CMK (cell line): ENCODE measurements around the gene PRPF31.

Experiments used
- DNase-seq: peaks from one replicate; pipeline ENCODE4 v3.0.0-alpha.2; 2010; ENCODE audit warnings: low read depth

Gene PRPF31

DNA sequence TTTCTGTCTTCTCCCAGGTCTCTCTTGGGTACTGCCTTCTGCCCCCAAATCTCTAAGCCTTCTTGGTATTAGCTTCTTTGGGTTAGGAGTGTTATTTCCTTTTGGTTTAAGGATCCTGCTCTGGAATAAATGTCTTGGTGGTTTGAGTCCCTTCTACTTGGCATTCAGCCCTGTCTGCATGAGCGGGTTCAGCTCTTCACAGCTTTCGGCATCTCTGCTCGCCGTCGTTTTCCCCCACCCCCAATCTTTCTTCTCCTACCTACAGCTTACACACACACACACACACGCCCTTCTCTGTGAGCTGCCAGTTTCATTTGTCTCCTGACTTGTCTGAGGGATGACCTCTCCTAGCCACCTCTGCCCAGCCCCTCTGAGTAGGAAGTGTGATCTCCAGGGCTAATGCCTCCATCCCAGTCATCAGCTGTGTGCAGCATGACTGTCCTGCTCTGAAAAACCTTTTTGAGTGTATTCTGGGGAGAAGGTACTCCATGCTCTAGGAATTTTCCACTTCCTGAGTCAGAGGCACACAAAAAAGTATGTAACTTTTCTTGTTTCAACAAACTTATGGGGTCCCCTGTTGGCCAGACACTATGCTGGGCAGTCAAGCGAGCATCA, 26.7 kb downstream of the PRPF31 start:
- no peak for DNase-seq

GRCh38 chr19:54145541-54146158, 30.1 kb downstream of the PRPF31 start:
- DNase-seq: no peak

DNA sequence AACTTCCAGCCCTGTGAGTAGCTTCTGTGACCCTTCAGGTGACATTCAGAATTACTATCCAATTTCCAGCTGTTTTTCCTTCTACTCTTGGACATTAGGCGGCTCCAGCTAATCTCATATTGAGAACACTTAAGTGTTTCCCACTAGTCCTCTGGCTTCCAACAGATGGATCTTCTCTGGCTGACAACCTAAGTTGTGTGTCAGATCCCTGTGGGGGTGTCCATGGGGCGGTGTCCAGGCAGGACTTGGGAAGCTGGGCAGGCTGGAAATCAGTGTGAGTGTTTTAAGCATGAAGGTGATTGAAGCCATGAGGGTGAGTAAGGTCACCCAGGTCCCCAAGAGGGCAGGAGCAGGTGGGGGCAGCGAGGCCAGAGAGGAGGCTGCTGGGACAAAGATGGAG, 32.1 kb downstream of the PRPF31 start:
- DNase-seq: no peak

GRCh38 chr19:54148158-54148557, 32.6 kb downstream of the PRPF31 start:
- no peak for DNase-seq

GRCh38 chr19:54149021-54149812, 33.7 kb downstream of the PRPF31 start:
- no peak for DNase-seq

DNA sequence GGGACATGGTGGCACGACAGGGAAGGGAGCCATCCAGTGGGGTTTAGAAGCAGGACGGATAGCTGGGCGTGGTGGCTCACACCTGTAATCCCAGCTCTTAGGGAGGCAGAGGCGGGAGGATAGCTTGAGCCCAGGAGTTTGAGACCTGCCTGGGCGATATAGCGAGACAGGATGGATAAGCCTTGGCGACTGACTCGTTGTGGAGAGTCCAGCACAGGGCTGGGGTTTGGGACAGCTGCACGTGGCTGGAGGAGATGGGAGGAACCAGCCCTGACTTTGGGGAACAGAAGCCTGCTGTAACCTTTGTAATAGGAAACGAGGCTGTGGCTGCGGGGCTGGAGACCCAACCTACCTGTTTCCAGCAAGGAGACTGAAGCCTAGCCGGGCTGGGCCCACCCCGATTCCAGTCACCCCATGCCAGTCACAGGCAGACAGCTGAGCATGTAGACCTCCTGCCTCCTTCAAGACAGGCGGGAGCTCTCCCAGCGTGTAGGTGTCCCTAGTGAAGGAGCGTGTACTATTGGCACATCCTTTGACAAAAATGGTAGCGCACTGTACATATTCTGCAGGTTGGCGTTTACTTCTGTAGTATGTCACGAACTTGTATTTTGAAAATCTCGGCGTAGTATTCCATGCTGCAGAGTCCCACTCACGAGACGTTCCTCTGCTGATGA, 35.9 kb downstream of the PRPF31 start:
- no peak for DNase-seq

DNA sequence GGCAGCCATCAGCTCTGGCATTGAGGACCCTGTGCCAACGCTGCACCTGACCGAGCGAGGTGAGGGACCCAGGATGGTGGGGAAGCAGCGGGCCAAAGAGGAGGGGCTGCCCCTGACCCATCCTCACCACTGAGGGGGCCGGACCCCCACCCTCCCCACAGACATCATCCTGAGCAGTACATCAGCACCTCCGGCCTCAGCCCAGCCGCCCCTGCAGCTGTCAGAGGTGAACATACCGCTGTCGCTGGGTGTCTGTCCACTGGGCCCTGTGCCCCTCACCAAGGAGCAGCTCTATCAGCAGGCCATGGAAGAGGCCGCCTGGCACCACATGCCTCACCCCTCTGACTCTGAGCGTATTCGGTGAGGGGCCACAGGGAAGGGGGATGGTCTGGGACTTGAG, 36.7 kb downstream of the PRPF31 start:
- DNase-seq: no peak

DNA sequence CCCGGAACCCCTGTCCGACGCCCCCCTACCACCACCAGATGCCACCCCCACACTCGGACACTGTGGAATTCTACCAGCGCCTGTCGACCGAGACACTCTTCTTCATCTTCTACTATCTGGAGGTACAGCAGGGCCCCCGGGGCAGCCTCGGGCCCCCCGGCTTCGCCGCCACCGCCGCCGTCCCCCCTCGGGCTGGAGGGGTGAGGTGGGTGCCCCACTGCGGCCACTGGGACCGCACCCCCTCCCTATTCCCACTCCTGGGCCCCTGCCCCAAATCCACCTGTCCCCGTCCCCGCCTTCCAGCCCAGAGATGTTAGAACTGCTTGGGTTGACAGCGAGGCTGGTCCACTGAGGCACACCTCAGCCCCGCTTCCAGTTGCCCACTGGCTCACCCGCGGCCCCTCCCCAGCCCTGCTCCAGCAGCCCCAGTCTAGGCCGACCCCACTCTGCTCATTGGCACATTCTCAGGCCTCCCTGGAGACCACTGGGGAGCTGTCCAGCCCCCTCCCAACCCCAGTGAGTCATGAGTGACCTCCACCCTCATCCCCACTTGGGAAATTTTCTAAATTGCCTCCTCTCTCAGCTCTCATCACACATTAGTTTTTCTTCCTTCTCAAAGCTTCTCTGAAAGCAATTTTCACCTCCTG, 37.4 kb downstream of the PRPF31 start:
- DNase-seq: no peak

- no peak for DNase-seq
Measured at GRCh38 chr19:54153731-54154326, 38.3 kb downstream of the PRPF31 start.

GRCh38 chr19:54154603-54155345, 39.2 kb downstream of the PRPF31 start:
- no peak for DNase-seq

GRCh38 chr19:54155694-54156093, 40.1 kb downstream of the PRPF31 start:
- DNase-seq: no peak

DNA sequence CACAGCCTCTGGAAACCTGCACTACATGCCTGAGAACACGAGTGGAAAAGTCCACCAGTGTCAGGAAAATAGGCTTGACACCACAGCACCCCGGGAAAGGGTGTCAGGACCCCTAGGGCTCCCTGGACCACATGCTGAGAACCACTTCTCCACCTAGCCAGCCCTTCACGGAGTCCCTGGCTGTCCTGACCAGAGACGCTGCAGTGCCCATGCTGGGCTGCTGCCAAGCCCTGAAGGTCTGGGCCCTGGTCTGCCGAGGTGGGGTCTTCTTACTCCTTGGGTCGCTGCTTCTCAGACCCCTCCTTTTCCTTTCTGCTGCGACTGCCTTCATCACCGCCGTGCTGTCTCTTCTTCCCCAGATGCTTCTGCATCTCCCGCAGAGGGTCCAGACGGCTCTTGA, 40.9 kb downstream of the PRPF31 start:
- DNase-seq: no peak

DNA sequence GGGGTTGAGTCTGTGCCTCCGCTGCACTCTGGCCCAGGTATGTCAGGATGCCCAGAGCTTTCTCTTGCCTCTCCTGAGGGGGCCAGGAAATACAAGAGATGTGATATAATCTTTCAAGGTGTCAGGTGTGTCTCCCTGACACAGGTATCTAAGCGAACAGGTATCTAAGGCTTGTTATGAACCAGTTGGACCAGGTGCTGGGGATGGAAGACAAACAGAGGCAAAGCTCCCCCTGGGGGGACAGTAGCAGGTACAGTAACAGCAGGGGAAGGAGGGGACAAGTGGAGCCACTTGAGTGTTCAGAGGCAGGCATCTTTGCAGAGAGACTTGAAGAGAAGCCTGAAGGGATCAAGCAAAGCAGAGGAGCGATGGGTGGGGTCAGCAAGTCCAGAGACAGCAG, 41.4 kb downstream of the PRPF31 start:
- no peak for DNase-seq

DNA sequence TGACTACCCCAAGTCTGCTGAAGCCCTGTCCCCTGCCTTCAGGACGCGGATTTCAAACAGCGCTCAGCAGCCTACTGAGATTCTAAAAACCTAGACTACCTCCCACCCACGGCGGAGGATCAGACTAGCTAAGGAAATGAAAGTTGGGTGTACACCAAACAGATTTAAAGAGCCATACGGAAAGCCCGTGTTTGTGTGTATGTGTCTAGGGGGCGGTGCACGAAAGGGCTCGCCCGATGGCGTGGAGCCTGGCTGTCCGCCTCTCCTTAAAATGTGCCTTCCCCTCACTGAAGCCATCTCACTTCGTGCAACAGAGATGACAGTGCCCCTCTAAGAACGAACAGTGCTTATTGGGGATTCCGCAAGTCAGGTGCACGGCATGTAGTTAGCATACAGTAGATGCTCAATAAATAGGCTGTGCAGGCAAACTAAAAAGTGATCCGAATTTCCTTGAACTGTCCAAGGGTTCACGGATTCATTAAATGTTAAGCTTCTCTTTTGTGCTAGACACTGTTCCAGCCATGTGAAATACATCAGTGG, 43.3 kb downstream of the PRPF31 start:
- no peak for DNase-seq

DNA sequence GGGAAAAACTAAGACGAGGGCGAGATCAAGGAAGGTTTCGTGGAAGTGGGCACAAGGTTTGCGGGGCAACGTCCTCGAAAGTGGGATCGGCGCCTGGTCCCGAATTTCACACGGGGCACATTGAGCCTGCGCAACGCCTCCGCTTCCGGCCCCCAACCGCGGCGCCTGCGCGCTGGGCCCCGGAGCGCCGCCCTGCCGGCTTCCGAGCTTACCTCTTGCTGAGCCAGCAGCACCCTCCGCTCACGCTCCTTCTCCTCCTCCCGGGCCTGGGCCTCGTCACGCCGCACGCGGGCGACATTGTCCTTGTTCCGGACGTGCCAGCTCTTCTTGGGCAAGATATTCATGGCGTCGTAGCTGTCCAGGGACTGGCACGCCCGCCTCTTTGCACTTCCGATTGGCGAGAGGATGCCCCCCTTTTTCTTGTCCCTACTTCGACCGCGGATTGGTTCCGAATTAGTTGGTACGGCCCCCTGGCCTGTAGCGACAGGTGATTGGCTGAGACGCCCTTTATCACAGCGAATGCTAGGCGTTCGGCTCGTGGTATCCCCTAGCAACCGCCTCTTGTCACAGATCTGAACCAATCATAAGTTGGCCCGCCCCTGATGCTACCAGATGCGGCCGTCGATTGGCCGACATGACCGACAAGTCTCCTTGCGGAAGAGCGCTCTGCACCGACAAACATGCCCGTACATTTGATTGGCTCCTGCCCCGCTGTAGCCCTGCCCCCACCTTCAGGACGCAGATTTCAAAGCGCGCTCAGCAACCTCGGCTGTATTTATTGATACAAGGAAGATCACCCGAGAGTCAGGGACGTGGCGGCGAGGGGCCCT, 44.0 kb downstream of the PRPF31 start, which contains the start of gene LENG1:
Gene LENG1, minus strand, starts transcription at position 370 of the 830 bp plus-strand sequence. Its CDS starts 26 bp downstream, at position 344.
- DNase-seq: peak; percentile 100

DNA sequence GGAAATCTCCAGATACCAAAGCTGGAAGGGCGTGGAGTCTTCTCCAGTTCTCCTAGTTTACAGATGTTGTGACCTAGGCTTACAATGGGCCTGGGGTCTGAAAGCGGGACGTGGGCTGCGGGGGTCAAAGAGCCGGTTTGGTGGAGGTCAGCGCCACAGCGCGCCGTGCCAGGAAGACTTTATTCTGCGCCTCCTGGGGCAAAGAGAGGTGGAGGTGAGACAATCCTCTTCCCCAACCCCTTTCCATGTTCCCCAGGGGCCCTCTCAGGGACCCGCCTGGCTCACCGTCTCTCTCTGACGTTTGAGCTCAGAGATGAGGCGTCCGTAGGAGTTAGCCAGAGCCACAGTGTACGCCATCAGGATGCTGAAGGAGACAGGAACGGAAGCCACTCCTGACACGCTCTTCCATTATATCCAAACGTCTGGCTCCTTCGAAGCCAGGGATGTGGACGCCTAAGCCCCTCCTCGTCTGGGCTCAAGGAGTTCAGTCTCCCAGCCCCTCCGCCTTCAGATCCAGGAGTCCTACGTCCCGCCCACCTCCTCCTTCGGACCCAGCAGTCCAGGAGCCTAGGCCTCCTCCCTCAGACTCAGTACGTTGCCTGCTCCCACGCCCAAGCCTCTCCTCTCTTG, 44.7 kb downstream of the PRPF31 start:
- no peak for DNase-seq

- DNase-seq: no peak
Measured at GRCh38 chr19:54160854-54161253, 45.3 kb downstream of the PRPF31 start.

- peak; percentile 81 for DNase-seq
Measured at GRCh38 chr19:54162241-54162805, 46.8 kb downstream of the PRPF31 start.

DNA sequence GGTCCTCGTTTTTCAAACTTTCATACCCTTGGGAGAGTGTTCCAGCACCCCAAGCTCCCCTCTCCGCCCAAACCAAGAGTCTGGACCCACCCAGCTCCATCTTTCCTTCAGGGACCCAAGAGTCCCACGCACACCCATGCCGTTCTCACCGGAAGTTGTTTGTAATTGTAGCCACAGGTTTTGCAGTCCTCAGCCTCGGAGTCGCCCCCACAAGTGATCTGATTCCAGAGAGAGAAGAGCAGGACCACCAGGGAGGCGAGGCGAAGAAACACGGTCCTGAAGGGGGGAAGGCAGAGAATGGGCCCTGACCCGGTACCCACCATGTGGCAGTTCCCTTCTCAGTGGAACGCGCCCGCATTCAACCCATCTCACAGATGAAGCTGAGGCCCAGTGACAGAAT, 47.3 kb downstream of the PRPF31 start:
- no peak for DNase-seq
